HL-60 (cell line): ENCODE results near the gene CADM2.

Source experiments
- DNase-seq, 2 experiments: peaks; one replicate each; pipeline ENCODE4 v3.0.0-alpha.2; 2010 to 2020; ENCODE audit warnings: low read depth in 1 of 2, low spot score in 1 of 2
- H3K27ac ChIP-seq: fragments of 250-450 bp; sonication (Bioruptor Pico); replicated peaks from 2 replicates; pipeline ENCODE4 v1.5.1; 2020; ENCODE audit warnings: mild to moderate bottlenecking, moderate library complexity
- H3K27me3 ChIP-seq: fragments of 250-450 bp; sonication (Bioruptor Pico); 2 replicates; pipeline ENCODE4 v1.5.1; 2021; ENCODE audit warnings: mild to moderate bottlenecking, moderate library complexity; ENCODE audit not compliant: insufficient read depth, poor library complexity, severe bottlenecking
- H3K4me3 ChIP-seq: replicated peaks from 2 replicates; pipeline ENCODE4 v1.5.1; 2011; ENCODE audit warnings: mild to moderate bottlenecking, control low read depth, low read length; ENCODE audit not compliant: insufficient read depth
- CTCF ChIP-seq: IDR thresholded peaks from one replicate; pipeline ENCODE4 v1.5.1; 2011; ENCODE audit warnings: low read length, control low read depth, inconsistent platforms; ENCODE audit not compliant: insufficient read depth
- GABPA ChIP-seq: IDR thresholded peaks from 2 replicates; pipeline ENCODE4 v1.6.1; 2012; ENCODE audit warnings: low read depth
- POLR2AphosphoS5 ChIP-seq: IDR thresholded peaks from 2 replicates; pipeline ENCODE4 v1.6.1; 2012; ENCODE audit warnings: low read depth
- SPI1 ChIP-seq: IDR thresholded peaks from 2 replicates; pipeline ENCODE4 v1.6.1; 2012; ENCODE audit warnings: low read depth, mild to moderate bottlenecking, borderline replicate concordance
- TF ChIP-seq, protein P1 (sequence below): IDR thresholded peaks from 2 replicates; pipeline ENCODE4 v1.6.1; 2012; ENCODE audit warnings: low read depth; ENCODE audit not compliant: insufficient replicate concordance

Gene CADM2

DNA sequence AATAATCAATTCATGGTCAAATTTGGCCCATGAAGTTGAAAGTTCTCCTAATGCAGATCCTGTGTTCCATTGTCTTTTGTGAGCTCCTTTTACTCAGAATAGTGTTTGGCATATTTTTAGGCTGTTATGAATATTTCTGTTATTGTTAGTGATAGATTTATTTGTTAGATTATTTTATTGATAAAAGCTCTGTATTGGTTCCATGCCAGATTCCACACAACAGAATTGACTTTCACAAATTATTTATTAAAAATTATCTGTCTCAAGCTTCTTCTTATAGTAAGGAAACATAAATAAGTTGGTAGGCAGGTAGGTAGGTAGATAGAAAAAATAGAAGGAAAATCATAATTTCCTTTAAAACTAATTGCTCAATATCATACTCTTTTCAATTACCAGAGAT is 557.4 kb downstream of the CADM2 start:
- no peak overlapping the region for H3K27ac ChIP-seq
- H3K4me3 ChIP-seq: no peak overlapping the region
- H3K27me3 ChIP-seq: no peaks in the 10 kb centered on the region
- no peak for DNase-seq
- no peak for TF ChIP-seq GABPA
- TF ChIP-seq CTCF: no peak
- no peak for TF ChIP-seq POLR2AphosphoS5
- TF ChIP-seq, protein P1, sequence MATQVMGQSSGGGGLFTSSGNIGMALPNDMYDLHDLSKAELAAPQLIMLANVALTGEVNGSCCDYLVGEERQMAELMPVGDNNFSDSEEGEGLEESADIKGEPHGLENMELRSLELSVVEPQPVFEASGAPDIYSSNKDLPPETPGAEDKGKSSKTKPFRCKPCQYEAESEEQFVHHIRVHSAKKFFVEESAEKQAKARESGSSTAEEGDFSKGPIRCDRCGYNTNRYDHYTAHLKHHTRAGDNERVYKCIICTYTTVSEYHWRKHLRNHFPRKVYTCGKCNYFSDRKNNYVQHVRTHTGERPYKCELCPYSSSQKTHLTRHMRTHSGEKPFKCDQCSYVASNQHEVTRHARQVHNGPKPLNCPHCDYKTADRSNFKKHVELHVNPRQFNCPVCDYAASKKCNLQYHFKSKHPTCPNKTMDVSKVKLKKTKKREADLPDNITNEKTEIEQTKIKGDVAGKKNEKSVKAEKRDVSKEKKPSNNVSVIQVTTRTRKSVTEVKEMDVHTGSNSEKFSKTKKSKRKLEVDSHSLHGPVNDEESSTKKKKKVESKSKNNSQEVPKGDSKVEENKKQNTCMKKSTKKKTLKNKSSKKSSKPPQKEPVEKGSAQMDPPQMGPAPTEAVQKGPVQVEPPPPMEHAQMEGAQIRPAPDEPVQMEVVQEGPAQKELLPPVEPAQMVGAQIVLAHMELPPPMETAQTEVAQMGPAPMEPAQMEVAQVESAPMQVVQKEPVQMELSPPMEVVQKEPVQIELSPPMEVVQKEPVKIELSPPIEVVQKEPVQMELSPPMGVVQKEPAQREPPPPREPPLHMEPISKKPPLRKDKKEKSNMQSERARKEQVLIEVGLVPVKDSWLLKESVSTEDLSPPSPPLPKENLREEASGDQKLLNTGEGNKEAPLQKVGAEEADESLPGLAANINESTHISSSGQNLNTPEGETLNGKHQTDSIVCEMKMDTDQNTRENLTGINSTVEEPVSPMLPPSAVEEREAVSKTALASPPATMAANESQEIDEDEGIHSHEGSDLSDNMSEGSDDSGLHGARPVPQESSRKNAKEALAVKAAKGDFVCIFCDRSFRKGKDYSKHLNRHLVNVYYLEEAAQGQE: no peak
- no peak for TF ChIP-seq SPI1

DNA sequence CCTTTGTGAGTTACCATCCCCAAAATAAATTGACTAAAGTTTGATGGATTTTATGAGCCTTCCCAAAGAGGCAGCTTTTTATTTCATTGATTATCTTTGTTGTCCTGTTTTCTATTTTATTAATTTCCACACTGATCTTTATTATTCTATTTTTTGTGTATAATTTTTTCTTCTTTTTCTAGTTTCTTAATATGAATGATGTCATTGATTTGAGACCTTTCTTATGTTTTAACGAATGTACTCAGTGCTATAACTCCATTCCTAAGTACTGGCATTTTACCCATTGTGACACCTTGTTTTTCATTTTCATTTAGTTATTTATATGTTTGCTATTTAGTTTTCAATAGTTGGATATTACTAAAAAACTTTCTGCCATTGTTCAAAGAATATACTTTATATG is 565.3 kb downstream of the CADM2 start:
- no peak for TF ChIP-seq SPI1
- no peak for TF ChIP-seq GABPA
- TF ChIP-seq CTCF: no peak
- TF ChIP-seq, protein P1: no peak
- TF ChIP-seq POLR2AphosphoS5: no peak
- DNase-seq: no peak
- no peak overlapping the region for H3K27ac ChIP-seq
- H3K27me3 ChIP-seq: no peaks in the 10 kb centered on the region
- H3K4me3 ChIP-seq: no peak overlapping the region

DNA sequence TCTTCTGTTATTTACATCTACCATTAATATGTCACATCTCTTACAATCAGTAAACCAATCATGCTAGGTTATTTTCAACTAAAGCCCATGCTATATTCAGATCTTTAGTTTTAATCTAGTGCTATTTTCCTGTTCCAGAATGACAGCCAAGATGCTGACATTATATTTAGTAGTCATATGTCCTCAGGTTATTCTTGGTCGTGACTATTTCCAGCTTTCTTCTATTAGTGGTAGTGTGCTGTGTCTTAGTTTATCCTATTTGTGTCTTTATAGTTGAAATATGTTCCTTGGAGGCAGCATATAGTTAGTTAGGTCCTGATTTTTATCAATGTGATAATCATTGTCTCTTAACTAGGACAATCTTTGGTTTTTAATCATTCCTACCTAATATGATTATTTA is 566.5 kb downstream of the CADM2 start:
- TF ChIP-seq CTCF (no peak), GABPA (no peak), POLR2AphosphoS5 (no peak), SPI1 (no peak)
- TF ChIP-seq, protein P1: no peak
- Histone ChIP-seq H3K27me3 (no peaks in the 10 kb centered on the region), H3K27ac (no peak overlapping the region), H3K4me3 (no peak overlapping the region)
- DNase-seq: no peak
